NCI-H2196 (cell line): ENCODE measurements around the gene CFAP73.

ENCODE experiments used
- DNase-seq: peaks from one replicate; lab custom pipeline; 2025; ENCODE audit not compliant: unreplicated experiment; lab: John Stamatoyannopoulos, UW

The CFAP73 gene

GRCh38 chr12:113208041-113208934, 58.8 kb downstream of the CFAP73 start:
- DNase-seq: no peak
